Tibial artery (tissue), 4 donors: ENCODE measurements around the gene APBA2.
"Not testable (repeated sequence)": the region's sequence is repeated elsewhere in the genome, so short reads cannot be mapped to it uniquely, and the experiment has no call there.

ENCODE experiments used
- DNase-seq, 2 donors: peaks; one replicate each; pipeline ENCODE4 v3.0.0-alpha.2; 2019
- H3K27ac ChIP-seq, 2 donors: fragments of 200-600 bp; sonication (generic) in 1 of 2; 1 replicate in 1 of 2; 2 replicates in 1 of 2; pipeline ENCODE4 v1.5.1; 2018 to 2019; ENCODE audit warnings: mild to moderate bottlenecking in 1 of 2
- H3K27me3 ChIP-seq, 2 donors: fragments of 200-600 bp; sonication (generic) in 1 of 2; one replicate each; pipeline versions ENCODE4 v1.5.1 to v1.6.0; 2016 to 2019
- H3K36me3 ChIP-seq, 3 donors: fragments of 200-600 bp; sonication (generic) in 2 of 3; one replicate each; pipeline ENCODE4 v1.5.1; 2016 to 2019; ENCODE audit warnings: mild to moderate bottlenecking in 2 of 3
- H3K4me1 ChIP-seq, 4 donors: fragments of 200-600 bp; sonication (generic) in 2 of 4; 1 replicate in 3 of 4; 2 replicates in 1 of 4; pipeline ENCODE4 v1.5.1; 2016 to 2019
- H3K4me3 ChIP-seq, 2 donors: fragments of 200-600 bp; sonication (generic) in 1 of 2; 1 replicate in 1 of 2; 2 replicates in 1 of 2; pipeline ENCODE4 v1.5.1; 2018 to 2019; ENCODE audit warnings: mild to moderate bottlenecking in 2 of 2
- H3K9me3 ChIP-seq, 3 donors: fragments of 200-600 bp; sonication (generic) in 1 of 3; one replicate each; pipeline ENCODE4 v1.5.1; 2016 to 2019
- CTCF ChIP-seq, 2 experiments: fragments of 200-600 bp in 1 of 2; fragments of 450-650 bp in 1 of 2; IDR thresholded peaks; one replicate each; pipeline ENCODE4 v1.5.1; 2017 to 2019; ENCODE audit warnings: antibody characterized with exemption in 2 of 2, mild to moderate bottlenecking in 1 of 2, moderate library complexity in 1 of 2
- intact Hi-C: fragments of 100-400 bp; cut with DNase I; formaldehyde crosslinking; loops from one replicate; pipeline ENCODE4 v1.15.0; 2023; ENCODE audit warnings: low total_unique reads

APBA2 gene

GRCh38 chr15:29044503-29044901 is 158.7 kb downstream of the APBA2 start:
- no peak for TF ChIP-seq CTCF (IDR thresholded peaks at IDR 0.05)
- DNase-seq, result no peak
- H3K27me3 ChIP-seq, result no peaks in the 10 kb centered on the region
- H3K4me1 ChIP-seq, result no peaks in the 10 kb centered on the region
- H3K36me3 ChIP-seq, result no peaks in the 10 kb centered on the region
- no peak overlapping the region for H3K4me3 ChIP-seq
- intact Hi-C loops, result no loop called here
- H3K9me3 ChIP-seq, result no peaks in the 10 kb centered on the region
- no peak overlapping the region for H3K27ac ChIP-seq

- H3K27me3 ChIP-seq, H3K27ac ChIP-seq, intact Hi-C loops, H3K4me3 ChIP-seq, DNase-seq, H3K4me1 ChIP-seq, H3K9me3 ChIP-seq, H3K36me3 ChIP-seq: not testable (repeated sequence)
Observed at GRCh38 chr15:29045161-29045560, 159.4 kb downstream of the APBA2 start.

DNA sequence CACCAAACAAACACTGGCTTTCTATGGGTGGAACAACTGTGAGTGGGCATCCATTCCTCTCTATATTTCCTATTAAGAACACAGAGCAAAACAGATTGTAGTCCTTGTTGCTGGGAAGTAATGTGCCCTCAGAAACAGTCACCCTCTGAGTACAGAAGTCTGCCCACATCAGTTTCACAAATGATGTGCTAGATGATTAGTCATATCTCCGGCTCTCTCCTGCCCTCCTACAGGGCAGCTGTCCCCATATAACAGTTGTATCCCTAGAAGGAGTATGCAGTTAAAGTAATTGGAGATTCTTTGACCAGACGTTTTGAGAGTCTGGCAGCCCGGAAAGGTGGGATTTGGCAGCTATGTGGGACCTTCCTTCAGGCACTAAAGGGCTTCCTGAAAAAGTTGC is 159.9 kb downstream of the APBA2 start:
- Histone ChIP-seq H3K4me1 (no peaks in the 10 kb centered on the region), H3K27me3 (no peaks in the 10 kb centered on the region), H3K27ac (no peak overlapping the region), H3K9me3 (no peaks in the 10 kb centered on the region), H3K36me3 (no peaks in the 10 kb centered on the region), H3K4me3 (no peak overlapping the region)
- intact Hi-C loops, result no loop called here
- TF ChIP-seq CTCF (IDR thresholded peaks at IDR 0.05), result no peak
- no peak for DNase-seq

DNA sequence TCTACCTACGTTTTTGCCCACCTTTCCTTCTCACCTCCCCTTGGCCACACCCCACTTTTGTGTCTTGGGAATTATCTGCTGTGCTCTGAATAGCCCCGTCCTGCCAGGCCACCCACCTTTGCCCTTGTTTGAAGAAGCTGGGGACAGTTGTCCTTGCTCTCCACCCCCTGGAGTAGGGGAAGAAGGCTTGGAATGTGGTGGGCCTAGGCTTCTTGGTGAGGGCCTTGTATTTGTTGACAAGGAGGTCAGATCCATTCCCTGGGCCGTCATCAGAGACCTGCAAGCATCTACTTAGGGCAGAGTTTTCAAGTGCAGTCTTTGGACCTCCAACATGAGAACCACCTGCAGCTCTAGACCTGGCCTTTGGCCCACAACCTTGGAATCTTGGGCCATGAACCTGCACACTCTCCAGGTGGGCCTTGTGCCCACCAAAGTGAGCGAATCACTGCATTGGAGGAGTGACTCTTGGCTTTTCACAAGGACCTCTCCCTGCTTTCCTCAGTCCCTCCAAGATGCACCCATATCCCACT is 160.6 kb downstream of the APBA2 start:
- no peak for TF ChIP-seq CTCF (IDR thresholded peaks at IDR 0.05)
- Histone ChIP-seq H3K27ac (no peak overlapping the region), H3K4me1 (no peaks in the 10 kb centered on the region), H3K9me3 (no peaks in the 10 kb centered on the region), H3K27me3 (no peaks in the 10 kb centered on the region), H3K36me3 (no peaks in the 10 kb centered on the region), H3K4me3 (no peak overlapping the region)
- DNase-seq, result no peak
- intact Hi-C loops, result no loop called here

DNA sequence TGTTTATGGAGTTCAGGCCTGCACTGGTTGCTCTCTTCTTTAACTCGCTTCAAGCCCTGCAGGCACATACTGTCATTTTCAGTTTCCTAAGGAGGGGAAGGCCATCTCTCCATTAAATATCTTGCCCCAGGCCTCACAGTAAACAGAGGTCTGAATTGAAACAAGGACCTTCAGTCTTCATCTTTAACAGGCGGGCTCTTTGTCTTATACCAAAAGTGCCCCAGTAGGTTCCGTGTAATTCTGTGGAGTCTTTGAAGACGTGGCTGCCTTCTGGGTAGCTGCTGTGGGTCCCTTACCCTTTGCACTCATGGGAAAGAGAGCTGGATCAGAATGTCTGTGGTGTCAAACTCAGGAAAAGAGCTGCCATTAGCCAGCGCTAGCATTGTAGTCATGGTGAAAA is 161.2 kb downstream of the APBA2 start:
- Histone ChIP-seq H3K4me3 (no peak overlapping the region), H3K27ac (no peak overlapping the region), H3K9me3 (no peaks in the 10 kb centered on the region), H3K27me3 (no peaks in the 10 kb centered on the region), H3K4me1 (no peaks in the 10 kb centered on the region), H3K36me3 (no peaks in the 10 kb centered on the region)
- no peak for DNase-seq
- intact Hi-C loops, result no loop called here
- TF ChIP-seq CTCF (IDR thresholded peaks at IDR 0.05), result no peak

DNA sequence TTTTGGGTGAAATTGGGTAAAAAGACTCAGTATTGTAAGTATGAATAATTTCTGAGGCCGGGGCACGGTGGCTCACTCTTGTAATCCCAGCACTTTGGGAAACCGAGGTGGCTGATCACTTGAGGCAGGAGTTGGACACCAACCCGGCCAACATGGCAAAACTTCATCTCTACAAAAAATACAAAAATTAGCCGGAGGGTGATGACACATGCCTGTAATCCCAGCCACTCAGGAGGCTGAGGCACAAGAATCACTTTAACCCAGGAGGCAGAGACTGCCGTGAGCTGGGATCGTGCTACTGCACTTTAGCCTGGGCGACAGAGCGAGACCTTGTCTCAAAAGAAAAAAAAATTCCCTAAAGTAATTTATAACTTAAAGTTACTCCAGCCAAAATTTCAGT is 162.2 kb downstream of the APBA2 start:
- peaks cover 0 to 4% (median 0%) of the 10 kb centered on the region in 3 donors for H3K9me3 ChIP-seq
- no peak for TF ChIP-seq CTCF (IDR thresholded peaks at IDR 0.05)
- no peak for DNase-seq
- H3K27me3 ChIP-seq, result no peaks in the 10 kb centered on the region
- H3K4me1 ChIP-seq, result no peaks in the 10 kb centered on the region
- intact Hi-C loops, result no loop called here
- no peaks in the 10 kb centered on the region for H3K36me3 ChIP-seq
- H3K4me3 ChIP-seq, result no peak overlapping the region
- H3K27ac ChIP-seq, result no peak overlapping the region
